GM06990 (cell line): ENCODE data around the gene VWA3B.

Experiments
- DNase-seq: peaks from one replicate; pipeline ENCODE4 v3.0.0-alpha.2; 2011; ENCODE audit not compliant: insufficient read length; ENCODE audit errors: extremely low read depth
- H3K27me3 ChIP-seq: replicated peaks from 2 replicates; pipeline ENCODE4 v1.6.0; 2011; ENCODE audit warnings: low read length; ENCODE audit not compliant: control insufficient read depth, insufficient read depth
- H3K36me3 ChIP-seq: 2 replicates; pipeline ENCODE4 v1.5.1; 2011; ENCODE audit warnings: low read length; ENCODE audit not compliant: control insufficient read depth, insufficient read depth
- H3K4me3 ChIP-seq: replicated peaks from 2 replicates; pipeline ENCODE4 v1.5.1; 2011; ENCODE audit warnings: low read depth, mild to moderate bottlenecking, control low read depth, low read length
- CTCF ChIP-seq: IDR thresholded peaks from 2 replicates; pipeline ENCODE4 v1.5.1; 2011; ENCODE audit warnings: low read length, control low read depth, mild to moderate bottlenecking, inconsistent platforms; ENCODE audit not compliant: insufficient read depth, poor library complexity, severe bottlenecking

VWA3B gene

GRCh38 chr2:98241592-98241991 is 154.6 kb downstream of the VWA3B start:
- no peaks in the 10 kb centered on the region for H3K36me3 ChIP-seq
- no peak for DNase-seq
- no peak for TF ChIP-seq CTCF
- H3K4me3 ChIP-seq: no peak overlapping the region
- no peaks in the 10 kb centered on the region; the same call in 1 of the 2 replicates for H3K27me3 ChIP-seq

GRCh38 chr2:98242003-98242402 is 155.0 kb downstream of the VWA3B start:
- DNase-seq: no peak
- Histone ChIP-seq H3K36me3 (no peaks in the 10 kb centered on the region), H3K4me3 (no peak overlapping the region), H3K27me3 (no peaks in the 10 kb centered on the region; the same call in 1 of the 2 replicates)
- TF ChIP-seq CTCF: no peak

- no peak for TF ChIP-seq CTCF
- no peak for DNase-seq
- H3K36me3 ChIP-seq: no peaks in the 10 kb centered on the region
Measured at GRCh38 chr2:98245491-98245890, 158.5 kb downstream of the VWA3B start.

GRCh38 chr2:98247383-98247782 is 160.4 kb downstream of the VWA3B start:
- no peak for TF ChIP-seq CTCF
- Histone ChIP-seq H3K4me3 (no peak overlapping the region), H3K36me3 (no peaks in the 10 kb centered on the region), H3K27me3 (no peaks in the 10 kb centered on the region)
- no peak for DNase-seq

More at GRCh38 chr2:98245491-98245890, 158.5 kb downstream of the VWA3B start:
- Histone ChIP-seq H3K4me3 (no peak overlapping the region), H3K27me3 (no peaks in the 10 kb centered on the region; the same call in 1 of the 2 replicates)

GRCh38 chr2:98252038-98252773 is 165.2 kb downstream of the VWA3B start:
- Histone ChIP-seq H3K36me3 (no peaks in the 10 kb centered on the region), H3K27me3 (no peaks in the 10 kb centered on the region), H3K4me3 (no peak overlapping the region)
- DNase-seq: no peak
- TF ChIP-seq CTCF: no peak
